Limb (tissue), 2 donors: Measurements from ENCODE around the gene ACAP1.

Experiments
- DNase-seq, 2 donors: peaks; one replicate each; pipeline ENCODE4 v3.0.0-alpha.2; 2016; ENCODE audit errors: extremely low spot score in 2 of 2

Gene ACAP1, protein sequence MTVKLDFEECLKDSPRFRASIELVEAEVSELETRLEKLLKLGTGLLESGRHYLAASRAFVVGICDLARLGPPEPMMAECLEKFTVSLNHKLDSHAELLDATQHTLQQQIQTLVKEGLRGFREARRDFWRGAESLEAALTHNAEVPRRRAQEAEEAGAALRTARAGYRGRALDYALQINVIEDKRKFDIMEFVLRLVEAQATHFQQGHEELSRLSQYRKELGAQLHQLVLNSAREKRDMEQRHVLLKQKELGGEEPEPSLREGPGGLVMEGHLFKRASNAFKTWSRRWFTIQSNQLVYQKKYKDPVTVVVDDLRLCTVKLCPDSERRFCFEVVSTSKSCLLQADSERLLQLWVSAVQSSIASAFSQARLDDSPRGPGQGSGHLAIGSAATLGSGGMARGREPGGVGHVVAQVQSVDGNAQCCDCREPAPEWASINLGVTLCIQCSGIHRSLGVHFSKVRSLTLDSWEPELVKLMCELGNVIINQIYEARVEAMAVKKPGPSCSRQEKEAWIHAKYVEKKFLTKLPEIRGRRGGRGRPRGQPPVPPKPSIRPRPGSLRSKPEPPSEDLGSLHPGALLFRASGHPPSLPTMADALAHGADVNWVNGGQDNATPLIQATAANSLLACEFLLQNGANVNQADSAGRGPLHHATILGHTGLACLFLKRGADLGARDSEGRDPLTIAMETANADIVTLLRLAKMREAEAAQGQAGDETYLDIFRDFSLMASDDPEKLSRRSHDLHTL

DNA sequence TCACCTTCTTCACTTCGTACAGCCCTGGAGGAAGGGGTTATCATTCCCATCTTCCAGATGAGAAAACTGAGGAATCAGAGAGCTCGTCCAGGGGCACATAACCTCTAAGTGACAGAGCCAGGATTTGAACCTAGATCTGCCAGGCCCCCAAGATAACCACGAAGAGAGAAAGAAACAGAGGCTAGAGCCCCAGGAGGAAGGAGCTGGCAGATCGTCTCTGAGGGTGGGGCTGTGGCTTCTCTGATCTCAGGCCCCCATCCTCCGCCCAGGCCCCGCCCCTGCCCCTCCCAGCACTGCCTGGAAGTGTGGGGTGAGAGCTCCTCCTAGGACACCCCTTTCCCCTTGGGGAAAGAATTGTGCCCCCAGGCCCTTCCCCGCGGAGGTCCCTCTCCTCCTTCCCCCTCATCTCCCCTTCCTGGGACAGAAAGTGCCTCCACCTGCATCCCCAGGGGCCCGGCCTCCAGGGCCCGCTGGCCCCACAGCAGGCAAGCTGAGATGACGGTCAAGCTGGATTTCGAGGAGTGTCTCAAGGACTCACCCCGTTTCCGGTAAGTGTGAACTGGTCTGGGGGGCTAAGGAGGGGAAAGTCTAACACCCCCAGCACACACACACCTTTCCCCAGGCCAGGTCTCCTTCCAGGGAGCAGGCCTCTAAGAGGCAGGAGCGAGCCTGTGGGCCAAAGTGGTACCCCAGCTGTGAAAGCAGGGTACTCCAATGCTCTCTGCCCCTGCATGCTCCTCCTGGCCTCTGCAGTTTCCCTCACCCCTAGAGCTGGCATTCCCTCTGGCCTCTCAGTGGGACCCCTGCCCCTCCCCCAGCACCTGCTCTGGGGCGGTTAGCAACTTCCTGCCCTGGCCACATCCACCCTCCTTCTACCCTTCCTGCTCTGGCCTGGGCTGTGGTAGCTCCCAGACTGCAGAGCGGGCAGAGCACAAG lies at the start of gene ACAP1:
Gene ACAP1 (plus strand): TSS at position 290 of the 936 bp plus-strand sequence. CDS start 206 bp downstream, at position 496.
- no peak for DNase-seq

DNA sequence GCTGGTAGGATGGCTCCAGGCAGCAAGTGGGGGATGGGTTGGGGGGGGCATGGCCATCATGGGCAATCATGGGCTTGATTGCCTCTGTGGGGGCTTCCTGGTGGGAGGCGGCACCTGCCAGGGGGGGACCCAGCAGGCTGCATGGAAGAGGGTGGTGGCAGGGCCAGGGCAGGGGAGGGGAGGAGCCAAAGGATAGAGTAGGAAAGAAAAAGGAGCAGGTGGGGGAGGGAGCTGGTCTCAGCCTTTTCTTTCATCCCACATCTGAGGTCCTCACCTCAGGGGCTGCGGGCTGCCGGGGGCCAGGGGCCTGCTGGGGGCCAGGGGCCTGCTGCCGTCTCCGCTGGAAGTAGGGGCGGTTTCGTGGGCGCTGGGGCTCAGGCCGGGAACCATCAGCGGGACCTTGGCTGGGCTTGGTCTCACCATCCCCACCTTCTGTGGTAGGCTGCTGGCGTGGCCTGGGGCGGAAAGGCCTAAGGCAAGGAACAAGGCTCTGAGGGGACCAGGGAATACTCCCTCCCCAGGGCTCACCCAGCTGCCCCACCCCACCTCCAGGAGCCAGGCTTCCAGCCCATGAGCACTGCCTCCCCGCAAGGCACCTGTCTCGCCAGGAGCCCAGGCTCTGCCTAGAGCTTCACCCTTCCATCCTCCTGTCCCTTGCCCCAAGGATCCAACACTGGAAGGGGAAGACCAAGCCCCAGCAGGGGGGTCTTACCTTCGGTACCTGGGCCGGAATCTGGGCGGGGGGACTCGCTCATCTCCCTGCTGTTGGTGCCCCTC lies 46.9 kb upstream of the ACAP1 start:
- DNase-seq, result no peak

DNA sequence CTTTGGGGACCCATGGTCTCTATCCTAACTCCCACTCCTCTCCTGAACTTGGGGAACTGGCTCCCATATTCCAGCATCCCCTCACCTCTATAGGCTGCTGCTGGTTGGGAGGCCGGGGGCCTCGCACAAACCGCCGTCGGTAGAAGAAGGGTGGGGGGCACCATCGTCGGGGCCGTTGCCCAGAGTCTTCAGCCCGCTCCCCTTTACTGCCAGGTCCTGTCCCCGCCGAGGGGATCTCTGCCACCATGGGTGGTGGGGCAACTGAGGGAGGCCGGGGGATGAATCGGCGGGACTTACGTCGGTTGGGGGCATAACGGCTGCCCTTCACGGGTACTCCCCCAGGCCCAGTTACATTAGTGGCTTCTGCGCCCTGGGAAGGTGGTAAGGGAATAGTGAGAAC lies 46.2 kb upstream of the ACAP1 start:
- no peak for DNase-seq

DNA sequence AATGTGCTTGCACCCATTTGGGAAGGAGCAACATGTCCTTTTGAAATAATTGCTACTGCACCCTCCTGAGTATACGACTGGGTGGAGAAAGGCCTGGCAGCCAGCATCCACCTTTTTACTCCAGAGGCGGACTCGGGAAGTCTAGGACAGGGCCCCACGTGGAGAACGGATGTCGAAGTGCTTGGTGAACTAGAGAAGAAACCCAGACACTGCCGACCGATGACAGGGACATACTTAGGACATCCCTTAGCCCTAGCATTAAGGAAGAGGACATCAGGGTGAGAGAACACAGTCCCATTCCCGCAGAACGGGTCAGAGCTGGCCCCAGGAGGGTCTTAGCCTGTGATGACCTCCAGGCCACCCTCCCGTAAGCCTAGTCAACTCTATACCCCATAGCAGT lies 45.6 kb upstream of the ACAP1 start:
- no peak for DNase-seq

DNA sequence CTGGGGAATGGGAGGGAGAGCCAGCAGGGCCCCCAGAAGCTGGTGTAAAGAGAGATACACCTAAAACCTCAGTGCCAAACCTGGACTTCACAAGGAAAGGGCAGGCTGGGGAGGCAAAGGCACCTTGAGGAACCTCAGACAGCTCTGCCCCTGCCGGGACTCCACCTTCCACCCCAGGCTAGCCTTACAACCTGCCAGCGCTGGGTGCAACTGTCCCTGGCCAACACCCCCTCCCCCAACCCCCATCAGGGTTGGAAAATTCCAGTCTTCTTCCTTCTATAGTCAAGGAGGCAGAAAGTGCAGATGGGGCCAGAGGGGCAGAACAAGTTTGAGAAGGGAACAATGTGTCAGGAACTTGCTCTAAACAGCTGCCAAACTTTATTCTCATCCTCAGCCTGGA lies 44.1 kb upstream of the ACAP1 start:
- no peak for DNase-seq

DNA sequence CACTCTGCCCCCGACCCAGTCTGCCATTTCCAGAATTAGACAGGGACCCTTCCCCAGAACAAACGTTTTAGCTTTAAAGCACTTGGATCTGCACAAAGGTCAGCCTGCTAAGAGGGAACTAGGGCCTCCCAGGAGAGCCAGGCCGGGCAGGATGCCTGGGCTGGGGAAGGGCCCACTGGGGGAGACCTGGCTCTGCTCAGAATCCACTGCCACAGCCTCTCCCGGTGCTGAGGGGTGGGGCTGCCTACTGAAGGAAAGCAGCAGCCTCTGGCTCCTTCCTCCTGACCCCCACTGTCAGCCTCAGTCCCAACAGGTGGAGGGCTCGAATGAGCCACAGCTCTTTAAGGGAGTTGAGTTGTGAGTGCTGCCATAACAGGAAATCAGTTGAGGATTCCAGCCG lies 43.6 kb upstream of the ACAP1 start:
- no peak for DNase-seq

DNA sequence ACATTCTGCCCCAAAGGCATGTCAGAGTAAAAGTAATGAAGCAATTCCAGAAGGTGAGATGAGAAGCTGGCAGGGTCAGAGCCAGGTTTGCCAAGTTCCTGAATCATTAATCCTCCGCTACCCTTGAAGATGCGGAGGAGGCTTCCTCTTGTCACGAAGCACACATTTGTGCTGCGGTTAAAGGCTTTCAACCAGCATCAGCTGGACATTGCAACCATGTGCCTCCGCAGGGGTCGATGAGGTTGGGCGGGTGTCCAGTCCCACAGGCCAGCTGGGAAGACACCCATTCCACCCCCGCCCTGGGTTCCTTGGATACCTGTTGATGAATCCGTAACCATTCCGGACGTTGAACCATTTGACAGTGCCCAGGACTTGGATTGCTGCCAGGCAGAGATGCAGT lies 43.2 kb upstream of the ACAP1 start:
- no peak for DNase-seq

DNA sequence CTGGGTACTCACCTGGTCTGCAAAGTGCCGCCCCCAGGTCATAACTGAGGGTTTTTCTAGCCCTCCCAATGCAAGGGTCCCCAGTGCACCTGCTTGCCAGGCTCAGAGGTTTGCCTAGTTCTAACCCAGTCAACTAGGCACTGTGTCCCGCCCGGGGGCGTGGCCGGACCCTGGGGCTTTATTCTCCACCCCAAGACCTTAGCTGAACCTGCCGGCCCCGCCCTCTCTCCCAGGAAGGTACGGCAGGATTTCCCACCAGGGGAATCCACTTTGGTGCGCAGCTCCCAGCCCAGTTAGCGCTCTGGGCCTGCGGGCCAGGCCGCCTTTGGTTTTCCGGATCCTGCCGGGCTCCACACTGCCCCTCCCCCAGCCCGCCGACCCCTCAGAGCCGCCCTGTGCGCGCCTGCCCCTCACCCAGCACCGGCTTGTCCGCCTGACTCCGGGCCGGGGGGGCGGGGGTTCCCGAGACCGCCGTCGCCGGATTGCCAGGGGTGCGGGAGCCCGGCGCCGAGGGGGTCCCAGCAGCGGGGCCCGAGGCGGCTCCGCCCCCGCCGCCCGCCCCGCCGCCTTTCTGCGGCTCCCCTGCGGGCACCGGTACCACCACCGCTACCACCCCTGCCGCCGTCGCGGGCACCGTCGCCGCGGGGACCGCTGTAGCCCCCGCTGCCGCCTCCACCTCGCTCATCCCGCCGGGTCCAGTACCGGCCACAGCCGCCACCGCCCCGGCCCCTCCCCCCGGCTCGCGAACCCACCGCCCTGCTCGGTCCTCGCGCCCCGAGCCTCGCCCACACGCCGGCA lies 42.3 kb upstream of the ACAP1 start:
- DNase-seq, result no peak

DNA sequence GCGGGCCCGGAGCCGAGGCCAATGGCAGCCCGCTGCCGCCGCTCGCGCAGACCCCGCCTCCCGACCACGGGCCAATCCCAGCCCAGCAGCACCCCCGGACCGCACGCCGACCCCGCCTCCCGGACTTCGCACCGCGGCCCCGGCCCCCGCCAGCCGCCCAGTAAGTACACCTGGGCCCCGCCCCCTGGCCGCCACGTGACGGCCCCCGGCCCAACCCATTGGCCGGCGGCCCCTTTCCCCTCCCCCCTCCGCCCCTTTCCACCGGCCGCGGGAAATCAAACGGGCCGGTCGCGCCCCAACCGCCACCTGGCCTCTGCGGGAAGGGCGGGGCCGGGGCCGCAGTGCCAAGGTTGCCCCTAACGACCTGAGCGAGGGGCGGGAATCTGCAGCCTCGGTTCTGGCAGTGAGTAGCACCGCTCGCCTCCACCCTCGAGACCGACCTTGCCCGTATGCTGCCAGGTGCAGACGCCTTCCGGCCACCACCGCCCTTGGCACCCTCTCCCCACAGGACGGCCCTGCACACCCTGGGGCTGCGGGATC lies 41.6 kb upstream of the ACAP1 start, which contains the start of gene YBX2:
Gene YBX2 (minus strand): TSS at position 26 of the 540 bp plus-strand sequence. CDS start 139 bp downstream, outside the sequence.
- peak; percentile 18 to 83 for DNase-seq

DNA sequence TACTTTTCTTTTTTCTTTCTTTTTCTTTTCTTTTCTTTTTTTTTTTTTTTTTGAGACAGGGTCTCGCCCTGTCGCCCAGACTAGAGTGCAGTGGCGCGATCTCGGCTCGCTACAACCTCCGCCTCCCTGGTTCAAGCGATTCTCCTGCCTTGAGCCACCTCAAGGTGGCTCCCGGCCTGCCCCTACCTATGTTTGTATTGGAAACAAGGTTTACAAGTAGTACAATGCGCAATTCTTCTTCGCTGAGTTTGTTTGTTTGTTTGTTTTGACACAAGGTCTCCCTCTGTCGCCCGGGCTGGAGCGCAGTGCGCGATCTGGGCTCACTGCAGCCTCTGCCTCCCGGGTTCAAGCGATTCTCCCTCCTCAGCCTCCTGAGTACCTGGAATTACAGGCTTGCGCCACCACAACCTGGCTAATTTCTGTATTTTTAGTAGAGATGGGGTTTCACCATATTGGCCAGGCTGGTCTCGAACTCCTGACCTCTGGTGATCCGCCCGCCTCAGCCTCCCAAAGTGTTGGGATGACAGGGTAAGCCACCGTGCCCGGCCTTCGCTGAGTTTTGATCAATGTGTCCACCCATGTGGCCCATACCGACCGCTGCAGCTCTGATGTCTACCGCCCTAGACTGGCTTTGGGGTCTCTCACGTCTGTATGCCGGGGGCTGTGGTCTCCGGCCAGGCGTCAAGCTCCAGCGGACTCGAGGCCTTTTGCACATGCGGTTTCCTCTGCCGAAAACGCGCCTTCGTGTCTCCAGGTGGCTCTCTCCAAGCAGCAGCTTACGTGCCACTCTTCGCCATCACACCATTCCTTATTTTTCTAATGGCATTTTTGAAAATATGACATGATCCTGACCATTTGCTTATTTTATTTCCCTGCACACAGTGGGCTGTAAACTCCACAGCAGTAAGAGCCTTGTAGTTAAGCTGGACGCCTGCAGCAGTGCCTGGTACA lies 40.8 kb upstream of the ACAP1 start:
- DNase-seq, result no peak

DNA sequence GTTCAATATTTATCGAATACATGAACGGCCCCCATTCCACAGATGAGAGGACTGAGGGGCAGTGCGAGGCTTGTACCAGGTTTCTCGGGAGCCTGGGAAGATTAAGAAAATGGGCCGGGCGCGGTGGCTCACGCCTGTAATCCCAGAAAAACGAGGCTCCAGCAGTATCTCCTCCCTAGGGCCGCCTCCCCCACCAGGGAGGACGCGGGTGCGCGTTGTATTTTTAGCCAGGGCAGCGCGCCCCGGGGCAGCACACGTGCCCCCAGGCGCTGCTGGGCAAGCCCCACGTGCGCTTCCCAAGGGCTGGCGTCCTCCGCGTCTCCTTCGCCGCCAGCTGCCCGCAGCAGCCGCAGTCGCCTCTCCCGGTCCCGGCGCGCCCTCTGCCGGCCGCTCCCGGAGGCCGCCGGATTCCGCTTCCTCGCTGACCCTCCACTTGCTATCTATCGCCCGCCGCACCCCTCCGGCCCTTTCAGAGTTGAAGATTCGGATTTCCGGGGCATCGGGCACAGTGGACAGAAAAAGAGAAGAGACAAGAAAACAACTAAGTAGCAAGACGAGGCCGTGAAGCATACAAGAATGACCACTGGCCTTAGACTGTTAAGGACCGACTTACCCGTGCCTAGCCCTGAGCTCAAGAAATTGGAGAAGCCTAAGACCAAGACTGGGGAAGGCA lies 40.0 kb upstream of the ACAP1 start:
- peak; percentile 66 to 88 for DNase-seq

DNA sequence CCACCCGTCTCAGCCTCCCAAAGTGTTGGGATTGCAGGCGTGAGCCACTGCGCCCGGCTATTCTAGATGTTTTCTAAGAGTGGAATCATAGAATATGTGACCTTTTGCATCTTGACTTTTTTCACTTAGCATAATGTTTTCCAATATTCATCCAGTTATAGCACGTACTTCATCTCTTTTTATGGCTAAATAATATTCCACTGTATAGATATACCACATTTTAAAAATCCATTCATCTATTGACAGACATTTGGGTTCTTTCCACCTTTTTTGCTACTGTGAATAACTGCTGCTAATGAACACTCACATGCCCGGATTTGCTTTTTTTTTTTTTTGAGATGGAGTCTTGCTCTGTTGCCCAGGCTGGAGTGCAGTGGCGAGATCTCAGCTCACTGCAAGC lies 32.1 kb upstream of the ACAP1 start:
- no peak for DNase-seq

DNA sequence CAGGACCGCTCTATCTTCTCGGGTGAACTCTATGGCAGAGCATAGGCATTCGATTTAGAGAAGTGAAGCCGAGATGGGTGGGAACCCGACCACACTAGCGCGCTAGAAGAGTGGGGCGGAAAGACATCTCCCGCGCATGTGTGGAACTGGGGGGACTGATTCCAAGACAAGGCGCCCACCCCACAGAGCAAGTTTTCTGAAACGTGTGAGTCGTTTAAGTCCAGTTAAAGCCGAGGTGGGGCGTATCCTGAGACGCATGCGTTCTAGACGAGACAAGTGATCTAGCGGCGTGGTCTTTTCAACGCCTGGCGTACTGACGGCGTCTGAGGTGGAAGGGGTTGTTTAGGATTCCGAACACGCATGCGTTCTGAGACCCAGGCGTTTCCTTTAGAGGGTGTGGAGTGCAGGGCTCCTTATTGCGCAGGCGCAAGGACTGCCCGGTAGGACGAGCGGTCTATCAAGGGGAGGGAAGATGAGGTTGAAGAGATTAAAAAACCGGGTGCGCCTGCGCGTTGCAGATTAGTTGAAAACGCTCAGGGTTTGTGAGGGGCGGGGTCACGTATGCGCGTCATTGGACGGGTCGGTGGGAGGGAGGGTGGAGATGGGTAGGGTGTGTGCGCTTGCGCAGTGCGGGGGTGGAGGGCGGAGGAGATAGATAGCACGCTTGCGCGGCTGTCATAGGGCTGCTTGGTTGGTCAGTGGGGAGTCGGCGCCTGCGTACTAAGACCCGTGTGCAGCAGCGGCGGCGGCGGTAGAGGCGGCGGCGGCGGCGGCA lies 29.2 kb upstream of the ACAP1 start, which contains the start of gene EIF5A:
Gene EIF5A (plus strand): TSS at position 718 of the 775 bp plus-strand sequence. CDS start 2,008 bp downstream, outside the sequence.
- DNase-seq, result peak; percentile 100

DNA sequence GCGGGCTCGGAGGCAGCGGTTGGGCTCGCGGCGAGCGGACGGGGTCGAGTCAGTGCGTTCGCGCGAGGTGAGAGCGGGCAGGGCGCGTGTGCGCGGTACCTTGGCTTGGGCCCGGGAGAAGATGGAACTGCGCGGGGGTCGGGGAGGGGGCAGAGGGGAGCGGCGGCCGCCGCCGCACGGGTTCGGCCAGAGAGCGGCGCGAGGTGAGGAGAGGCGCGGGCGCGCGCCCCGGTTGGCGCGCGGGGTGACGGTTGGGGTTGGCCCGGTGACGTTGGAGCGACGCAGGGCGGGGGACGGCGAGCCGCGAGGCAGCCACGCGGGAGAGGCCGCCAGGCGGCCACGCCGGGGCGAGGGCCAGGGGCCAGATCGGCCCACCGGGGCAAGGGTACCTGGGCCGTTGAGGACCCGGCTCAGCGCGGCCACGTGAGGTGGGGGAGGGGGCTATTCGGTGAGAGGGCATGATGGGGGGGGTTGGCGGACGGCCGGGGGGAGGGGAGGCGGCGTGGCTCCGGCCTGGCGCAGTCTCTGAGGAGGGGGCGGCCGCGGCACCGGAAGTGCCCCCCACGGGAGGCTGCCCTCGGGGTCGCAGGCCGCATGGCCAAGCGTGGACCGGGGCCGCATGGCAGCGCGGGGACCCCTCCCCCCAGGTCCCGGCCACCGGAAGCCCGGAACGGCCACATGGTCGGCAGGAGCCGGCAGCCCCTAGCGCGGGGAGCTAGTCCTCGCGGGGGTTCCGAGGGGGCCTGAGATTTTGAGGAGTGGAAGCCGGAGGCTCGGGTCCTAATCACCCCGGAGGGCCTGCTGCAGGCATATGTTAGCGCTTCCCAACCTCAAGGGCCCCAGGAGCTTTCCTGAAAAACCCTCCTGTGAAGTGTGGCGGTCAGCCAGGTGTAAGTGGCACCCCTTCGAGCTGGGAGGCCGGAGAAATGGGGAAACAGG lies 28.4 kb upstream of the ACAP1 start:
- DNase-seq, result no peak

DNA sequence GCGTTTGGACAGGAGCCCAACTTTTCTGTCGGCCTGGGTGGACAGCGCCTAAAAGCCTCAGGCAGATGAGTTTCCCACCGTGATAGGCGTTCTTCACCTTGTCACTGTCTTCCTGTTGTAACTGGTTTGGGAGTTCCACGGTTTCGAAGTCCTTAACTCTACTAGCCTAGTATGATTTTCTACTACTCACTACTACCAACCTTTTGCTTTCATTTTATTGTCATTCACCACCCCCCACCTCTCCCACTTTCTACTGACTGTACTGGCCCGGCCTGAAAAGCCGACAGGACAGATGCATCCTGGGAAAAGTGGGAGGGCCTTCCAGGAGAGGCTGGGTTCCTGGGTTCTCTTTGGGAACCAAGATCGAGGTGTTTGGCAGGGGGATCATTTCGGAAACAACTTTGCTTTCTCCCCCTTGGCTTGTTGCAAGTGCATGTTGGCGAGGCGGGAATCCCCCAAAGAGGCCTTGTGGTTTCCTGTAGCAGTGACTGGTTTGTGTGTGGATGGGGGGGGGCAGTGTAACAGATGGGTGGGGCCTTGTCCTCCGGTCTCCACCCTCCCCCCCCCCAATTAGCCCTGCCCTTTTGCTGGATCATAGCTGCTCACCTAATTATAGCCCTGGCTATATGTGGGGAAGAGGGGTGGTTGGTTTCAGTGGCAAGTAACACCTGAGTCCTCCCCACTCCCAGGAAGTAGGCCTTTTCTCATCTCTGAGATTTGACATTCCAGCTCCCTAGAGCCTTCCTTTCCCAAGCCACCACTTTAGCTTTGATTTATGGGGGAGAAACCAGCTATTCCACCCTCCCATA lies 27.5 kb upstream of the ACAP1 start:
- peak; percentile 54 to 76 for DNase-seq
